IPS DF 6.9 (cell line): ENCODE measurements around the gene CAPN10.

Experiments
- DNase-seq: peaks from one replicate; pipeline ENCODE4 v3.0.0-alpha.2; 2013; ENCODE audit warnings: low read depth, low spot score
- H3K27ac ChIP-seq: one replicate; pipeline ENCODE4 v1.5.1; 2013; ENCODE audit warnings: low read length, control low read depth
- H3K27me3 ChIP-seq: 2 replicates; pipeline ENCODE4 v1.6.1; 2013; ENCODE audit warnings: mild to moderate bottlenecking, low read length; ENCODE audit not compliant: control insufficient read depth, insufficient read depth
- H3K36me3 ChIP-seq: 2 replicates; pipeline ENCODE4 v1.6.1; 2013; ENCODE audit warnings: low read length; ENCODE audit not compliant: control insufficient read depth, insufficient read depth
- H3K4me1 ChIP-seq: 2 replicates; pipeline ENCODE4 v1.6.1; 2013; ENCODE audit warnings: low read length; ENCODE audit not compliant: control insufficient read depth, insufficient read depth
- H3K4me3 ChIP-seq: 2 replicates; pipeline ENCODE4 v1.5.1; 2013; ENCODE audit warnings: mild to moderate bottlenecking, low read length
- H3K9me3 ChIP-seq: 2 replicates; pipeline ENCODE4 v1.6.1; 2013; ENCODE audit warnings: low read length, inconsistent platforms; ENCODE audit not compliant: control insufficient read depth, insufficient read depth
- WGBS: extraction: QIAGEN DNeasy Blood & Tissue Kit; methylation state at CpG from one replicate; pipeline ENCODE4 v1.1.7; 2013; ENCODE audit warnings: mixed read lengths, missing lambda C conversion rate; ENCODE audit not compliant: insufficient read length, insufficient coverage; 5-methylcytosine and 5-hydroxymethylcytosine counted together

The CAPN10 gene

GRCh38 chr2:240626531-240627300, 40.2 kb downstream of the CAPN10 start:
- no peaks in the 10 kb centered on the region for H3K4me1 ChIP-seq
- no peak for DNase-seq
- H3K27me3 ChIP-seq: 0 out of 2 replicates have a peak, but pooled peaks cover 2% of the 10 kb centered on the region
- no CpG with 5 or more reads among the region's 21 CpGs for WGBS
- H3K36me3 ChIP-seq: no peaks in the 10 kb centered on the region; the same call in 1 of the 2 replicates
- no peak overlapping the region for H3K27ac ChIP-seq
- H3K4me3 ChIP-seq: no peak overlapping the region
- H3K9me3 ChIP-seq: no peaks in the 10 kb centered on the region

GRCh38 chr2:240627736-240628506, 41.4 kb downstream of the CAPN10 start:
- Histone ChIP-seq H3K27me3 (no peaks in the 10 kb centered on the region), H3K4me1 (no peaks in the 10 kb centered on the region), H3K36me3 (no peaks in the 10 kb centered on the region; the same call in 1 of the 2 replicates), H3K9me3 (peaks cover 3% of the 10 kb centered on the region; the same call in 1 of the 2 replicates), H3K27ac (no peak overlapping the region), H3K4me3 (no peak overlapping the region)
- no peak for DNase-seq
- no CpG with 5 or more reads among the region's 17 CpGs for WGBS

GRCh38 chr2:240628507-240628807, 41.9 kb downstream of the CAPN10 start:
- no peaks in the 10 kb centered on the region for H3K27me3 ChIP-seq
- H3K4me3 ChIP-seq: no peak overlapping the region
- peaks cover 3% of the 10 kb centered on the region; the same call in 1 of the 2 replicates for H3K9me3 ChIP-seq
- DNase-seq: no peak
- no peaks in the 10 kb centered on the region for H3K4me1 ChIP-seq
- H3K36me3 ChIP-seq: no peaks in the 10 kb centered on the region; the same call in 1 of the 2 replicates
- H3K27ac ChIP-seq: no peak overlapping the region
- no CpG with 5 or more reads among the region's 7 CpGs for WGBS

DNA sequence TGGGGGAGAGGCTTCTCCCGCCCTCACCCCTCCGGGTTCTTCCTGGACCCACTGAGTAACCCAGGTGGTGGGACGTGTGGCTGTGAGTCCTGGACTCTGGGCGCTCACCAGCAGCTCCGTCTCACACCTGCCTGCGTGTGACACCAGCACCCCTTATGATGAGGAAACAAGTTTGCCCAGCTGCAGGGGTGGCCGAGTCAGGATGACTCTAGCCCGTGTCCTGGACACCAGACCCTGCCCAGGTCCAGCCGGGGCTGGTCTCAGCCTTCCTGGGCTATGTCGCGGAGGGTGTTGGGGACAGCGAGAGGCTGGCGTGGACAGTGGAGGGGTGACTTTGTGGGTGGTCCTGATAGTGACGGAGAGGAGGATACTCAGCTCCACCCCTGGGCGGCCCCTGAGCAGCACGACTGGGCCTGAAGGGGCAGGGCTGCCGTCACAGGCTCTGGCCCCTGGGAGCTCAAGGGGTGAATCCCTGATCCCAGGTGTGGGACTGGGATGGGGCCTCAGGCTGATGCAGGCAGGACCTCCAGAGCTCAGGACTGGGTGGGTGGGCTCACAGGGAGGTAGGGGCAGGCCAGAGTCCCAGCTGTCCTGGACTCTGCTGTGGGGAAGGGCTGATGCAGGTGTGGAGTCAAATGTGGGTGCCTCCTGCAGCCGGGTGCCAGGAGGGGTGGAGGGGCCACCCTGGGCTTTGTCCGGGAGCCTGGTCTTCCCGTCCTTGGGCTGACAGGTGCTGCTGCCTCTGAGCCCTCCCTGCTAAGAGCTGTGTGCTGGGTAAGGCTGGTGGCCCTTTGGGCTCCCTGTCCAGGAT, 42.5 kb downstream of the CAPN10 start:
- H3K27ac ChIP-seq: no peak overlapping the region
- no peaks in the 10 kb centered on the region for H3K27me3 ChIP-seq
- H3K4me1 ChIP-seq: no peaks in the 10 kb centered on the region
- peaks cover 3% of the 10 kb centered on the region; the same call in 1 of the 2 replicates for H3K9me3 ChIP-seq
- no peak for DNase-seq
- WGBS: no CpG with 5 or more reads among the region's 20 CpGs
- H3K36me3 ChIP-seq: no peaks in the 10 kb centered on the region; the same call in 1 of the 2 replicates
- H3K4me3 ChIP-seq: no peak overlapping the region

GRCh38 chr2:240629619-240629967, 43.1 kb downstream of the CAPN10 start:
- Histone ChIP-seq H3K27me3 (no peaks in the 10 kb centered on the region), H3K36me3 (no peaks in the 10 kb centered on the region; the same call in 1 of the 2 replicates), H3K27ac (no peak overlapping the region), H3K4me1 (no peaks in the 10 kb centered on the region), H3K4me3 (no peak overlapping the region), H3K9me3 (peaks cover 3% of the 10 kb centered on the region; the same call in 1 of the 2 replicates)
- WGBS: no CpG with 5 or more reads among the region's 5 CpGs
- DNase-seq: no peak

DNA sequence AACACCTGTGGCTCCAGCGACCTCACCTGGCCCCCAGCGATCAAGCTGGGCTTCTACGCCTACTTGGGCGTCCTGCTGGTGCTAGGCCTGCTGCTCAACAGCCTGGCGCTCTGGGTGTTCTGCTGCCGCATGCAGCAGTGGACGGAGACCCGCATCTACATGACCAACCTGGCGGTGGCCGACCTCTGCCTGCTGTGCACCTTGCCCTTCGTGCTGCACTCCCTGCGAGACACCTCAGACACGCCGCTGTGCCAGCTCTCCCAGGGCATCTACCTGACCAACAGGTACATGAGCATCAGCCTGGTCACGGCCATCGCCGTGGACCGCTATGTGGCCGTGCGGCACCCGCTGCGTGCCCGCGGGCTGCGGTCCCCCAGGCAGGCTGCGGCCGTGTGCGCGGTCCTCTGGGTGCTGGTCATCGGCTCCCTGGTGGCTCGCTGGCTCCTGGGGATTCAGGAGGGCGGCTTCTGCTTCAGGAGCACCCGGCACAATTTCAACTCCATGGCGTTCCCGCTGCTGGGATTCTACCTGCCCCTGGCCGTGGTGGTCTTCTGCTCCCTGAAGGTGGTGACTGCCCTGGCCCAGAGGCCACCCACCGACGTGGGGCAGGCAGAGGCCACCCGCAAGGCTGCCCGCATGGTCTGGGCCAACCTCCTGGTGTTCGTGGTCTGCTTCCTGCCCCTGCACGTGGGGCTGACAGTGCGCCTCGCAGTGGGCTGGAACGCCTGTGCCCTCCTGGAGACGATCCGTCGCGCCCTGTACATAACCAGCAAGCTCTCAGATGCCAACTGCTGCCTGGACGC, 43.6 kb downstream of the CAPN10 start:
- H3K27me3 ChIP-seq: no peaks in the 10 kb centered on the region
- DNase-seq: no peak
- H3K36me3 ChIP-seq: no peaks in the 10 kb centered on the region; the same call in 1 of the 2 replicates
- H3K9me3 ChIP-seq: peaks cover 5% of the 10 kb centered on the region; the same call in 1 of the 2 replicates
- H3K4me1 ChIP-seq: no peaks in the 10 kb centered on the region
- no CpG with 5 or more reads among the region's 50 CpGs for WGBS
- no peak overlapping the region for H3K27ac ChIP-seq
- H3K4me3 ChIP-seq: no peak overlapping the region

DNA sequence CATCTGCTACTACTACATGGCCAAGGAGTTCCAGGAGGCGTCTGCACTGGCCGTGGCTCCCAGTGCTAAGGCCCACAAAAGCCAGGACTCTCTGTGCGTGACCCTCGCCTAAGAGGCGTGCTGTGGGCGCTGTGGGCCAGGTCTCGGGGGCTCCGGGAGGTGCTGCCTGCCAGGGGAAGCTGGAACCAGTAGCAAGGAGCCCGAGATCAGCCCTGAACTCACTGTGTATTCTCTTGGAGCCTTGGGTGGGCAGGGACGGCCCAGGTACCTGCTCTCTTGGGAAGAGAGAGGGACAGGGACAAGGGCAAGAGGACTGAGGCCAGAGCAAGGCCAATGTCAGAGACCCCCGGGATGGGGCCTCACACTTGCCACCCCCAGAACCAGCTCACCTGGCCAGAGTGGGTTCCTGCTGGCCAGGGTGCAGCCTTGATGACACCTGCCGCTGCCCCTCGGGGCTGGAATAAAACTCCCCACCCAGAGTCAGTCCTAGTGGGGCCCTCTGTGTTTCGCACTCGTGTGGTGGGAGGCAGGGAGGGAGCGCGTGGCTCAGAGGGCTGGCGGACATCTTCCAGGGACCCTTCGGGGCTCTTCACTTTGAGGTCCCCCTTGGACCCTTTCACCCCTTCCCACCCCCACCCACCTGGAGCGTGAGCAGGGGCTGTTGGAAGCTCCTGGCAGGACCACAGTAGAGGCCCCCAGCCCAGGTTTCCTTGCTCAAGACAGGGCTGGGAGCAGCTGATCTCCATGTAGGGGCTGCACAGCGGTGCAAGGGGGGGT, 44.4 kb downstream of the CAPN10 start:
- WGBS: no CpG with 5 or more reads among the region's 21 CpGs
- H3K27me3 ChIP-seq: no peaks in the 10 kb centered on the region
- H3K36me3 ChIP-seq: no peaks in the 10 kb centered on the region; the same call in 1 of the 2 replicates
- H3K4me1 ChIP-seq: no peaks in the 10 kb centered on the region
- no peak overlapping the region for H3K27ac ChIP-seq
- H3K4me3 ChIP-seq: no peak overlapping the region
- DNase-seq: no peak
- H3K9me3 ChIP-seq: peaks cover 5% of the 10 kb centered on the region; the same call in 1 of the 2 replicates

GRCh38 chr2:240631548-240632305, 45.2 kb downstream of the CAPN10 start:
- WGBS: no CpG with 5 or more reads among the region's 11 CpGs
- DNase-seq: no peak
- Histone ChIP-seq H3K36me3 (no peaks in the 10 kb centered on the region; the same call in 1 of the 2 replicates), H3K27ac (no peak overlapping the region), H3K9me3 (peaks cover 7% of the 10 kb centered on the region; the same call in 1 of the 2 replicates), H3K4me1 (no peaks in the 10 kb centered on the region), H3K27me3 (no peaks in the 10 kb centered on the region), H3K4me3 (no peak overlapping the region)

DNA sequence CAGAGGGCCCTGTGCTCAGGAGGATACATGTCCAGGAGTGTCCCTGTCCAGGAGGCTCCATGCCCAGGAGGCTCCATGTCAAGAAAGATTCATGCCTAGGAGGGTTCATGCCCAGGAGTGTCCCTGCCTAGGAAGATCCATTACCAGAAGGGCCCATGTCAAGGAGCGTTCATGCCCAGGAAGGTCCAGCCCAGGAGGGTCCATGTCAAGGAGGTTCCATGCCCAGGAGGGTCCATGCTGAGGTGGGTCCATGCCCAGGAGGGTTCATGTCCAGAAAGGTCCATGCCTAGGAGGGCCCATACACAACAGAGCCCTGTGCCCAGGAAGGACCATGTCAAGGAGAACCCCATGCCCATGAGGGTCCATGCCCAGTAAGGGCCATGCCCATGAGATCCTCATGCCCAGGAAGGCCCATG, 45.8 kb downstream of the CAPN10 start:
- no peak overlapping the region for H3K27ac ChIP-seq
- peaks cover 7% of the 10 kb centered on the region; the same call in 1 of the 2 replicates for H3K9me3 ChIP-seq
- no CpG with 5 or more reads among the region's 1 CpG for WGBS
- H3K27me3 ChIP-seq: no peaks in the 10 kb centered on the region
- DNase-seq: no peak
- no peaks in the 10 kb centered on the region for H3K4me1 ChIP-seq
- H3K36me3 ChIP-seq: no peaks in the 10 kb centered on the region; the same call in 1 of the 2 replicates
- no peak overlapping the region for H3K4me3 ChIP-seq
